ENCODE measurements around the gene GTF2F2.

DNA sequence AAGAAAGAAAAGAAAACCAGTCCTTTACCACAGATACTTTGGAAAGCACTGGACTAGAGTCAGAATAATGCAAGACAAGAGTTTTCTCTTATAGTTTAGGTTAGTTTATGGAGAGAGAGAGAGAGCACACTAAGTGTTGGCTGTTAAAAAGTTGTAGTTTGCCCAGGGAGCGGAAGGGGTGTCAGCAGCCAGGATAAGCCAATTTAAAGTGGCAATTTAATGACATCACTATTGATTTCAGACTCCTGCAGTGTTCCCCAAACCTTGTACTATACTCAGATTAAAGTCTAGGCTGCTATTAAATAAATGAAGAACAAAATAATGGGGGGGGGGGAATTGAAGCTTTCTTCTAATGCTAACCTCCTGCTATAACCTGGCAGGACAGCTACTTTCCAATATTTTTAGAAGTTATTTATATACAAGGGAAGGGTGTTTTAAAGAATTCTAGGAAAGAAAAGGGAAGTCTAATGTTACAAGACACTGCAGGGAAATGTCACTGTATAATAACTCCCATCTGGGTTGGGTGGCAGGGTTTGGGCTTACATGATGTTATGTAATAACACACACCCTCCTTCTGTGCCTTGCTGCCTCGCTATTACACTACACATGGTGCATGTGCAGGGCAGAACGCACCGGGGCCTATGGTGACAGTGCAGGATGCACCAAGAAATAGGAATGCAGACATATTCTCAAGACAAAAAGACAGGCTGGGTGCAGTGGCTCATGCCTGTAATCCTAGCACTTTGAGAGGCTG, 200.7 kb downstream of the GTF2F2 start:
- no peak for TF ChIP-seq ATF1 (CRISPR knock-in tag; IDR thresholded peaks at IDR 0.05)
- TF ChIP-seq USF2 (CRISPR knock-in tag; IDR thresholded peaks at IDR 0.05) = no peak
- TF ChIP-seq, protein P1, sequence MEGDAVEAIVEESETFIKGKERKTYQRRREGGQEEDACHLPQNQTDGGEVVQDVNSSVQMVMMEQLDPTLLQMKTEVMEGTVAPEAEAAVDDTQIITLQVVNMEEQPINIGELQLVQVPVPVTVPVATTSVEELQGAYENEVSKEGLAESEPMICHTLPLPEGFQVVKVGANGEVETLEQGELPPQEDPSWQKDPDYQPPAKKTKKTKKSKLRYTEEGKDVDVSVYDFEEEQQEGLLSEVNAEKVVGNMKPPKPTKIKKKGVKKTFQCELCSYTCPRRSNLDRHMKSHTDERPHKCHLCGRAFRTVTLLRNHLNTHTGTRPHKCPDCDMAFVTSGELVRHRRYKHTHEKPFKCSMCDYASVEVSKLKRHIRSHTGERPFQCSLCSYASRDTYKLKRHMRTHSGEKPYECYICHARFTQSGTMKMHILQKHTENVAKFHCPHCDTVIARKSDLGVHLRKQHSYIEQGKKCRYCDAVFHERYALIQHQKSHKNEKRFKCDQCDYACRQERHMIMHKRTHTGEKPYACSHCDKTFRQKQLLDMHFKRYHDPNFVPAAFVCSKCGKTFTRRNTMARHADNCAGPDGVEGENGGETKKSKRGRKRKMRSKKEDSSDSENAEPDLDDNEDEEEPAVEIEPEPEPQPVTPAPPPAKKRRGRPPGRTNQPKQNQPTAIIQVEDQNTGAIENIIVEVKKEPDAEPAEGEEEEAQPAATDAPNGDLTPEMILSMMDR (IDR thresholded peaks at IDR 0.05) = no peak
- no peak for TF ChIP-seq FOXP1 (CRISPR knock-in tag; IDR thresholded peaks at IDR 0.05; ENCODE audit: borderline replicate concordance)
- no peak for TF ChIP-seq NFYB (CRISPR knock-in tag; conservative IDR thresholded peaks at IDR 0.05; ENCODE audit: low read depth)
- no peak for TF ChIP-seq SP1 (CRISPR knock-in tag; conservative IDR thresholded peaks at IDR 0.05)
- no peak for TF ChIP-seq ESRRA (CRISPR knock-in tag; IDR thresholded peaks at IDR 0.05; ENCODE audit: borderline replicate concordance)
- TF ChIP-seq, protein P2, sequence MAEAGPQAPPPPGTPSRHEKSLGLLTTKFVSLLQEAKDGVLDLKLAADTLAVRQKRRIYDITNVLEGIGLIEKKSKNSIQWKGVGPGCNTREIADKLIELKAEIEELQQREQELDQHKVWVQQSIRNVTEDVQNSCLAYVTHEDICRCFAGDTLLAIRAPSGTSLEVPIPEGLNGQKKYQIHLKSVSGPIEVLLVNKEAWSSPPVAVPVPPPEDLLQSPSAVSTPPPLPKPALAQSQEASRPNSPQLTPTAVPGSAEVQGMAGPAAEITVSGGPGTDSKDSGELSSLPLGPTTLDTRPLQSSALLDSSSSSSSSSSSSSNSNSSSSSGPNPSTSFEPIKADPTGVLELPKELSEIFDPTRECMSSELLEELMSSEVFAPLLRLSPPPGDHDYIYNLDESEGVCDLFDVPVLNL (CRISPR knock-in tag; IDR thresholded peaks at IDR 0.05; ENCODE audit: borderline replicate concordance, low read depth) = no peak
- TF ChIP-seq, protein P3, sequence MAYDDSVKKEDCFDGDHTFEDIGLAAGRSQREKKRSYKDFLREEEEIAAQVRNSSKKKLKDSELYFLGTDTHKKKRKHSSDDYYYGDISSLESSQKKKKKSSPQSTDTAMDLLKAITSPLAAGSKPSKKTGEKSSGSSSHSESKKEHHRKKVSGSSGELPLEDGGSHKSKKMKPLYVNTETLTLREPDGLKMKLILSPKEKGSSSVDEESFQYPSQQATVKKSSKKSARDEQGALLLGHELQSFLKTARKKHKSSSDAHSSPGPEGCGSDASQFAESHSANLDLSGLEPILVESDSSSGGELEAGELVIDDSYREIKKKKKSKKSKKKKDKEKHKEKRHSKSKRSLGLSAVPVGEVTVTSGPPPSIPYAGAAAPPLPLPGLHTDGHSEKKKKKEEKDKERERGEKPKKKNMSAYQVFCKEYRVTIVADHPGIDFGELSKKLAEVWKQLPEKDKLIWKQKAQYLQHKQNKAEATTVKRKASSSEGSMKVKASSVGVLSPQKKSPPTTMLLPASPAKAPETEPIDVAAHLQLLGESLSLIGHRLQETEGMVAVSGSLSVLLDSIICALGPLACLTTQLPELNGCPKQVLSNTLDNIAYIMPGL (CRISPR knock-in tag; IDR thresholded peaks at IDR 0.05) = no peak
- no peak for TF ChIP-seq TEAD4 (CRISPR knock-in tag; IDR thresholded peaks at IDR 0.05)
- no peak for TF ChIP-seq FOXK1 (CRISPR knock-in tag; IDR thresholded peaks at IDR 0.05)
- TF ChIP-seq NR3C1 (CRISPR knock-in tag; conservative IDR thresholded peaks at IDR 0.05; ENCODE audit: low read depth) = no peak

Data from WTC11 (cell line).